ES-I3 (cell line): Measurements from ENCODE around the gene FCGR2B.
"Not testable (repeated sequence)": the region's sequence is repeated elsewhere in the genome, so short reads cannot be mapped to it uniquely, and the experiment has no call there.

Source experiments
- H3K36me3 ChIP-seq: 2 replicates; pipeline ENCODE4 v1.6.1; 2013; ENCODE audit warnings: mild to moderate bottlenecking, low read length, control low read depth, moderate library complexity; ENCODE audit not compliant: insufficient read depth
- H3K4me1 ChIP-seq: 2 replicates; pipeline ENCODE4 v1.6.1; 2013; ENCODE audit warnings: mild to moderate bottlenecking, control low read depth, low read length; ENCODE audit not compliant: insufficient read depth
- H3K9ac ChIP-seq: 2 replicates; pipeline ENCODE4 v1.6.1; 2013; ENCODE audit warnings: low read depth, mild to moderate bottlenecking, low read length, moderate library complexity
- H3K9me3 ChIP-seq: 2 replicates; pipeline ENCODE4 v1.6.1; 2013; ENCODE audit warnings: mild to moderate bottlenecking, low read length, moderate library complexity; ENCODE audit not compliant: control insufficient read depth, insufficient read depth

FCGR2B gene

GRCh38 chr1:161707503-161707902 is 44.6 kb downstream of the FCGR2B start:
- H3K36me3 ChIP-seq: no peaks in the 10 kb centered on the region
- no peak overlapping the region for H3K9ac ChIP-seq
- no peaks in the 10 kb centered on the region for H3K9me3 ChIP-seq
- no peaks in the 10 kb centered on the region for H3K4me1 ChIP-seq

- no peak overlapping the region for H3K9ac ChIP-seq
- no peaks in the 10 kb centered on the region for H3K4me1 ChIP-seq
- no peaks in the 10 kb centered on the region for H3K9me3 ChIP-seq
- H3K36me3 ChIP-seq: no peaks in the 10 kb centered on the region
Measured at GRCh38 chr1:161709373-161709772, 46.4 kb downstream of the FCGR2B start.

GRCh38 chr1:161710560-161710959 is 47.6 kb downstream of the FCGR2B start:
- no peaks in the 10 kb centered on the region for H3K36me3 ChIP-seq
- no peaks in the 10 kb centered on the region for H3K4me1 ChIP-seq
- H3K9ac ChIP-seq: no peak overlapping the region
- H3K9me3 ChIP-seq: no peaks in the 10 kb centered on the region

DNA sequence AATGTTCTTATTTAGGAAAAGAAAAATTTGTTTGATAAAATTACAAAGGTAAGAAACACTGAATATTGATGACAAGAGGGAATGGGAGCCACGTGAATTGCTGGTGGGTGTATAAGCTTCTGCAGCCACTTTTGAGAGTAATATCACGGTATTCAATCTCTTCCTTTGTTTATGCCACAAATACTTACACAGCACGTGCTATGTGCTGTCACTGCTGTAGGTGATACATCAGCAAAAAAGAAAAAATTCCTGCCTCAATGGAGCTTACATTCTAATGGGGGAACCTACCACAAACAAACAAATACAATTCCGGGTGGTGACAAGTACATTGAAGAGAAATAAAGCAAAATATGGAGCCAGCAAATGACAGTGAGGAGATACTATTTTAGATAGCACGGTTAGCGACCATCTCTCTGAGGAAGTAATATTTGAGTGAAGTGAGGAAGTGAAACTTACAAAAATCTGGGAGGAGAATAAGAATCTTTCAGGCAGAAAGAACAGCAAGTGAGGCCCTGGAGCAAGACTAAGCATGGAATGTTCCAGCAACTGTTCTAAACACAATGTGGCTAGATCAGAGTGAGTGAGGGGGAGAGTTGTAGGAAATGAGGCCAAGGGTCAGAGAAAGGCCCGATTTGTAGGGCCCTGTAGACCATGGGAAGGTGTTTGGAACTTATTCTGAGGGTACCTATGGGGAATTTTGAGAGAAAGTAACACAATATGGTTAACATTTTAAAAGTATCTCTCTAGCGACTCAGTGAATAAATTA is 55.8 kb downstream of the FCGR2B start:
- no peak overlapping the region for H3K9ac ChIP-seq
- H3K4me1 ChIP-seq: no peaks in the 10 kb centered on the region
- H3K9me3 ChIP-seq: no peaks in the 10 kb centered on the region; the same call in 1 of the 2 replicates

GRCh38 chr1:161719325-161719611 is 56.3 kb downstream of the FCGR2B start:
- Histone ChIP-seq H3K4me1 (no peaks in the 10 kb centered on the region), H3K36me3 (no peaks in the 10 kb centered on the region), H3K9ac (no peak overlapping the region), H3K9me3 (no peaks in the 10 kb centered on the region; the same call in 1 of the 2 replicates)

More for the DNA sequence above, 55.8 kb downstream of the FCGR2B start:
- no peaks in the 10 kb centered on the region for H3K36me3 ChIP-seq

DNA sequence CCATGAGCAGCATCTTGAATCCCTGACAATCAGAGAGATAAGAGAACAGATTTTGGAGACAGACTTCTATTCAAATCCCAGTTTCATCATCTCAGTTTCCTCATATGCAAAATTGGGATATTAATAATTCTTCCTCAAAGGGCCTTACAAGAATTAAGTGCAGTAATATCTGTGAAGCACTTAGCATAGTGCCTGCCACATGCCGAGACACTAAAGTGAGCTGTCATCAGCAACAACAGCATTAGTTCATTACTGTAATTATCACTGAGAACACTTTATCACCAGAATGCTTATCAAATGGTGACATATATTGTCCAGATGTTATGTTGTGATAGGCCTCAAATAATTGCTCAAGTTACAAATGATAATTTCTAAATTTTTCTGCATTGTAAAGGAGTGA is 57.5 kb downstream of the FCGR2B start:
- H3K36me3 ChIP-seq: no peaks in the 10 kb centered on the region
- no peaks in the 10 kb centered on the region; the same call in 1 of the 2 replicates for H3K9me3 ChIP-seq

DNA sequence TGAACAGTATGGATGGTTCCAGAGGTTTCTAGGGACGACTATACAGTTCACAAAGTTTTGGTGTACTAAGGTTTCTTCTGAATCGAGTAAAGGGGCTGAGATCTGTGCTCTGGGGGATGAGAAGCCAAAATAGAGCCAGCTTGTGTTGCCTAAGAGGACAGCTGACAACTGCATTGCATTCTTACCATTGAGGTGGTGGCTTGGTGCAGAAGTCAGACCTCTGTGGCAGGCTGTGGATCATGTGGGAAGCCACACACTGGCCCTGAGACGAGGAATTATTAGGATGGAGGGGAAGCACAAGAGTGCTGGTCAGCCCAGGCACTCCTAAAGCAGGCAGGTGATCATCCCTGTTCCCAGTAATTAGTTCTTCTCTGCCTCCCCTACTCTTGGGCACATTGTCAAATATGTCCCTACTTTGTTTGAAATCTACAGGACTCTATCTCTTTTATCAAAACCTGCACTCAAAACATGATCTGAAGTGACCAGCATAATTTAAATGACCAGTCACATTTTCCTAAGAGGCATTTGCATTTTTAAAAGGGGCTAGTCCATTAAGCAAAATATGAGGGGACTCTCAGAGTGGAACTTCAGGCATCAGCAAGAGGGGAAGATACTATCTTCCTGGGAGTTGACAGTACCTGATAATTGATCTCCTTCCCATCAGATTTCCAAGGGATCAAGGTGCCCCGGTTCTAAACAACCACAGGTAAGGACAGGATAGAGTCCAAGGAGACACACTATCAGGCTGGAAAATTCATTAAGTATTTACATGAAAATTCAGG is 58.2 kb downstream of the FCGR2B start, which contains the start of gene FCRLB:
FCRLB (plus strand) TSS at position 589 of the 782 bp plus-strand sequence. CDS start 1,129 bp downstream, outside the sequence.
- no peaks in the 10 kb centered on the region for H3K4me1 ChIP-seq

More for the DNA sequence above, 57.5 kb downstream of the FCGR2B start:
- Histone ChIP-seq H3K4me1 (no peaks in the 10 kb centered on the region), H3K9ac (no peak overlapping the region)

GRCh38 chr1:161721738-161722343 is 58.9 kb downstream of the FCGR2B start:
- Histone ChIP-seq H3K9me3 (no peaks in the 10 kb centered on the region), H3K4me1 (no peaks in the 10 kb centered on the region), H3K9ac (no peak overlapping the region), H3K36me3 (no peaks in the 10 kb centered on the region)

More for the DNA sequence above, 58.2 kb downstream of the FCGR2B start, which contains the start of gene FCRLB:
- Histone ChIP-seq H3K9me3 (no peaks in the 10 kb centered on the region; the same call in 1 of the 2 replicates), H3K9ac (no peak within 1 kb of the TSS), H3K36me3 (no peaks in the 10 kb centered on the region)

DNA sequence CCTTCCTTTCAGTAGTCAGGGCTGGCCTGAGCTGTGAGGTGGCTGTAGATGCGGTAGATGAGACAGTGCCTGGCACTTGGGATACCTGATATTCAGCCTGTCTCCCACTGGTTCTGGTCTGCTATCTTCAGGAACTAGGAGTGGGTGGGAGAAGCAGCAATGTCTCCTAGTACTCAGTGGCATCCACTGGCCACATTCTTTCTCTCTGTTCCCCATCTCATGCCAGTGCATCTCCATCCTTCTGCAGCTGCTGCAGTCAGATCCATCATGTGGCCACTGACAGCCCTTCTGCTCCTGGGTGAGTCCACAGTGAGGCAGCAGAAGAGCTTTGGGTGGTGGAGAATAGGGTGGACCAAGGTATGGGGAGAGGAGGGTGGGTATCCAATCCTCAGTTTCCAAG is 59.5 kb downstream of the FCGR2B start:
- Histone ChIP-seq H3K4me1 (no peaks in the 10 kb centered on the region), H3K36me3 (no peaks in the 10 kb centered on the region), H3K9me3 (no peaks in the 10 kb centered on the region), H3K9ac (no peak overlapping the region)

GRCh38 chr1:161723459-161724141 is 60.7 kb downstream of the FCGR2B start:
- H3K4me1 ChIP-seq: no peaks in the 10 kb centered on the region
- no peak overlapping the region for H3K9ac ChIP-seq
- H3K36me3 ChIP-seq: no peaks in the 10 kb centered on the region

GRCh38 chr1:161725258-161725907 is 62.4 kb downstream of the FCGR2B start:
- not testable (repeated sequence) for H3K9me3 ChIP-seq, H3K4me1 ChIP-seq, H3K36me3 ChIP-seq
- peak overlapping the region; percentile 82; the same call in 1 of the 2 replicates for H3K9ac ChIP-seq

More at GRCh38 chr1:161723459-161724141, 60.7 kb downstream of the FCGR2B start:
- no peaks in the 10 kb centered on the region for H3K9me3 ChIP-seq

- H3K9me3 ChIP-seq: no peaks in the 10 kb centered on the region
- H3K4me1 ChIP-seq: no peaks in the 10 kb centered on the region
- peak overlapping the region; percentile 82 for H3K9ac ChIP-seq
- H3K36me3 ChIP-seq: no peaks in the 10 kb centered on the region
Measured at GRCh38 chr1:161725908-161726472, 63.0 kb downstream of the FCGR2B start.

- Histone ChIP-seq H3K9ac (peak overlapping the region; percentile 93), H3K4me1 (no peaks in the 10 kb centered on the region), H3K36me3 (no peaks in the 10 kb centered on the region), H3K9me3 (no peaks in the 10 kb centered on the region)
Measured at GRCh38 chr1:161726473-161727255, 63.7 kb downstream of the FCGR2B start.
